Spleen (tissue), 11 donors: Measurements from ENCODE around the gene THSD4. TPM values are rescaled to one million over a fixed set of nuclear protein-coding genes. Genes with fewer than 3 reads are reported as not detected.
"Not testable (repeated sequence)": the region's sequence is repeated elsewhere in the genome, so short reads cannot be mapped to it uniquely, and the experiment has no call there.

Experiments used
- DNase-seq: peaks from one replicate; pipeline ENCODE4 v3.0.0-alpha.2; 2020
- H3K27ac ChIP-seq, 8 donors: fragments of 200-600 bp; sonication (generic) in 7 of 8; 1 replicate in 4 of 8; 2 replicates in 4 of 8; pipeline versions ENCODE4 v1.5.0 to v1.8.0; 2016 to 2021; ENCODE audit warnings: inconsistent platforms in 4 of 8, mild to moderate bottlenecking in 4 of 8, moderate library complexity in 1 of 8
- H3K27me3 ChIP-seq, 7 donors: fragments of 200-600 bp; sonication (generic) in 6 of 7; replicated peaks in 1 of 7; 1 replicate in 4 of 7; 2 replicates in 3 of 7; pipeline versions ENCODE4 v1.5.0 to v1.8.0; 2016 to 2021; ENCODE audit warnings: inconsistent platforms in 3 of 7, mild to moderate bottlenecking in 1 of 7
- H3K36me3 ChIP-seq, 6 donors: fragments of 200-600 bp; sonication (generic) in 5 of 6; 1 replicate in 4 of 6; 2 replicates in 2 of 6; pipeline versions ENCODE4 v1.5.0 to v1.8.0; 2016 to 2021; ENCODE audit warnings: inconsistent platforms in 2 of 6
- H3K4me1 ChIP-seq, 6 donors: fragments of 200-600 bp; sonication (generic) in 5 of 6; 1 replicate in 3 of 6; 2 replicates in 3 of 6; pipeline versions ENCODE4 v1.5.0 to v1.8.0; 2016 to 2021; ENCODE audit warnings: inconsistent platforms in 3 of 6
- H3K4me3 ChIP-seq, 8 donors: fragments of 200-600 bp; sonication (generic) in 7 of 8; 1 replicate in 4 of 8; 2 replicates in 4 of 8; pipeline versions ENCODE4 v1.5.0 to v1.8.0; 2016 to 2021; ENCODE audit warnings: inconsistent platforms in 4 of 8, mild to moderate bottlenecking in 4 of 8, moderate library complexity in 2 of 8
- H3K9me3 ChIP-seq, 8 donors: fragments of 200-600 bp; sonication (generic) in 7 of 8; 1 replicate in 4 of 8; 2 replicates in 4 of 8; pipeline versions ENCODE4 v1.5.0 to v1.8.0; 2016 to 2021; ENCODE audit warnings: inconsistent platforms in 4 of 8
- POLR2A ChIP-seq, 3 donors: fragments of 450-650 bp; IDR thresholded peaks; one replicate each; pipeline ENCODE4 v1.5.1; 2017; ENCODE audit warnings: antibody characterized with exemption in 3 of 3, mild to moderate bottlenecking in 1 of 3
- POLR2AphosphoS5 ChIP-seq, 3 donors: sonication (generic); formaldehyde crosslinking; IDR thresholded peaks; one replicate each; pipeline ENCODE4 v1.5.1; 2017; ENCODE audit warnings: antibody characterized with exemption in 3 of 3
- WGBS, 5 donors: extraction: QIAGEN DNeasy Blood & Tissue Kit in 3 of 5; methylation state at CpG; one replicate each; pipeline versions ENCODE4 v1.1.5 to v1.1.7; 2013 to 2018; 5-methylcytosine and 5-hydroxymethylcytosine counted together
- intact Hi-C: fragments of 100-400 bp; cut with DNase I; formaldehyde crosslinking; loops from one replicate; pipeline ENCODE4 v1.15.0; 2023; ENCODE audit warnings: low total_unique reads
- polyA plus RNA-seq, 3 donors: library from polyadenylated mRNA; stranded (reverse); fragments of 200-250 nt; gene quantifications; one replicate each; pipeline ENCODE4 v1.2.1, GENCODE V29; 2013
- total RNA-seq, 7 donors: library from RNA; depleted of rRNA in 3 of 7; stranded (reverse); fragments of >200 nt in 3 of 7; fragmentation: NEBNext Ultra II Directional in 4 of 7; extraction: Animal tissue kit (Norgen Biotek cat#: 25700) in 4 of 7; gene quantifications; one replicate each; pipeline versions ENCODE4 v1.1.0 to v1.2.1, GENCODE V29; 2016 to 2021
- TF ChIP-seq, protein P1 (sequence below), 11 experiments: fragments of 200-600 bp in 7 of 11; fragments of 450-650 bp in 4 of 11; sonication (generic) in 4 of 11; IDR thresholded peaks in 8 of 11; conservative IDR thresholded peaks in 3 of 11; 1 replicate in 7 of 11; 2 replicates in 4 of 11; pipeline versions ENCODE4 v1.4.0 to v1.8.0; 2016 to 2021; ENCODE audit warnings: antibody characterized with exemption in 11 of 11, inconsistent platforms in 4 of 11, mild to moderate bottlenecking in 1 of 11
- donor health status: healthy with polysubstance abuse.
- donor health status: DM: no; HTN: no; CAD: no; lungs with moderate emphysema.
- donor health status: DM: no; HTN: no; CAD: no.
- donor health status: Bipolar disorder and iron deficiency.
- donor health status: healthy.
- donor health status: DM: no; HTN: no; CAD: no.
- donor health status: DM: yes; HTN: yes; CAD: no.

The THSD4 gene
- total and polyA plus RNA-seq, 10 donors: 0.29 to 11.3 (median 3.4) TPM

DNA sequence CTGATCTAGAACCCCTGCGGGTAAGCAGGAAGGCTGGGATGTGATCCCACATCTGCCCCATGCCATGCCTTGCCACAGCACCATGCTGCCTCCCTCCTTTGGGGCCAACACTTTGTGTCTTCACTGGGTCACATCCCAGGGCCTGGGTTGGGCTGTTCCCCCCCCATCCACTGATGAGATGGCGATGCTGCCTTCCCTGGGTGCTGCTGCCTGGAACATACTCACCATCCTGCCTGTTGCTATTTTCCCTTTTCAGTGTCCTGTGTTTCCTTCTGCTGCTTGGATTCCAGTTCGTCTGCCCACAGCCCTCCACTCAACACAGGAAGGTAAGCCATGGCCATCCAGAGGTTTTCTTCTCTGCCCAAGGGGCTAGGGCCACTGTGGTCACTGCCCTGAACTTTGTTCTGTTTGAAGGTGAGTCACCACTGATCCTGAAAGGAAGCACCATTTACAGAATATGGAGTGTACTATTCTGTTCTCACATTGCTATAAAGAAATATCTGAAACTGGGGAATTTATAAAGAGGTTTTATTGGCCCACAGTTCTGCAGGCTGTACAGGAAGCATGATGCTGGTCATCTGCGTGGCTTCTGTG lies 39.4 kb downstream of the THSD4 start:
- H3K36me3 ChIP-seq: no peaks in the 10 kb centered on the region
- H3K4me1 ChIP-seq: no peaks in the 10 kb centered on the region
- no peak overlapping the region for H3K27ac ChIP-seq
- WGBS, 5 donors: 71 to 78% (median 75%) methylated on average over 4 of the region's 4 CpGs
- no peak for TF ChIP-seq POLR2AphosphoS5 (IDR thresholded peaks at IDR 0.05)
- TF ChIP-seq, protein P1, sequence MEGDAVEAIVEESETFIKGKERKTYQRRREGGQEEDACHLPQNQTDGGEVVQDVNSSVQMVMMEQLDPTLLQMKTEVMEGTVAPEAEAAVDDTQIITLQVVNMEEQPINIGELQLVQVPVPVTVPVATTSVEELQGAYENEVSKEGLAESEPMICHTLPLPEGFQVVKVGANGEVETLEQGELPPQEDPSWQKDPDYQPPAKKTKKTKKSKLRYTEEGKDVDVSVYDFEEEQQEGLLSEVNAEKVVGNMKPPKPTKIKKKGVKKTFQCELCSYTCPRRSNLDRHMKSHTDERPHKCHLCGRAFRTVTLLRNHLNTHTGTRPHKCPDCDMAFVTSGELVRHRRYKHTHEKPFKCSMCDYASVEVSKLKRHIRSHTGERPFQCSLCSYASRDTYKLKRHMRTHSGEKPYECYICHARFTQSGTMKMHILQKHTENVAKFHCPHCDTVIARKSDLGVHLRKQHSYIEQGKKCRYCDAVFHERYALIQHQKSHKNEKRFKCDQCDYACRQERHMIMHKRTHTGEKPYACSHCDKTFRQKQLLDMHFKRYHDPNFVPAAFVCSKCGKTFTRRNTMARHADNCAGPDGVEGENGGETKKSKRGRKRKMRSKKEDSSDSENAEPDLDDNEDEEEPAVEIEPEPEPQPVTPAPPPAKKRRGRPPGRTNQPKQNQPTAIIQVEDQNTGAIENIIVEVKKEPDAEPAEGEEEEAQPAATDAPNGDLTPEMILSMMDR (IDR thresholded peaks at IDR 0.05 in 8 of 11, conservative IDR thresholded peaks at IDR 0.05 in 3 of 11): no peak
- TF ChIP-seq POLR2A (IDR thresholded peaks at IDR 0.05): no peak
- no peak overlapping the region for H3K4me3 ChIP-seq
- no peaks in the 10 kb centered on the region for H3K9me3 ChIP-seq
- intact Hi-C loops: no loop called here
- H3K27me3 ChIP-seq: peaks cover 0 to 4% (median 0%) of the 10 kb centered on the region in 7 donors
- no peak for DNase-seq

DNA sequence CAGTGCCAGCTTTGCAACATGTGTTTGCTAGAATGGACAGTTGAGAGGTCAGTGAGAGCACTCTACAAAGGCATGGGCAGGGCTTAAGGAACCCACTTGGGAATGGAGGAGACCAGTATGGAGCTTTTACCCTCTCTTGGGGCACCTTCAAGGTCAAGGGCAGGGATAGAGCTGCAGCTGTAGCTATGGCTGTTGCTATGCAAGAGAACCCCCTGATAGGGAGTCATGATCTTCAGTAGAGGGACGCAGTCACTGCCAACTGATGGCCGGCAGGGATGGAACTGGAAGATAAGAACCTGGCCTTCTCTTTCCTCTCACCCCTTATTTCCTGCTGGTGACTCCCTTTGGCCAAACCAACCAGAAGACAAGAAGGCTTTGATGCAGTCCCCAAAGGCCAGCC lies 40.3 kb downstream of the THSD4 start:
- no peaks in the 10 kb centered on the region for H3K36me3 ChIP-seq
- no peaks in the 10 kb centered on the region for H3K4me1 ChIP-seq
- H3K9me3 ChIP-seq: no peaks in the 10 kb centered on the region
- intact Hi-C loops: no loop called here
- peaks cover 0 to 4% (median 0%) of the 10 kb centered on the region in 7 donors for H3K27me3 ChIP-seq
- no peak overlapping the region for H3K4me3 ChIP-seq
- no peak for DNase-seq
- 76 to 100% (median 84%) methylated on average over 2 of the region's 2 CpGs for WGBS, 5 donors
- TF ChIP-seq POLR2AphosphoS5 (IDR thresholded peaks at IDR 0.05) (no peak), POLR2A (IDR thresholded peaks at IDR 0.05) (no peak)
- TF ChIP-seq, protein P1 (IDR thresholded peaks at IDR 0.05 in 8 of 11, conservative IDR thresholded peaks at IDR 0.05 in 3 of 11): no peak
- H3K27ac ChIP-seq: no peak overlapping the region

DNA sequence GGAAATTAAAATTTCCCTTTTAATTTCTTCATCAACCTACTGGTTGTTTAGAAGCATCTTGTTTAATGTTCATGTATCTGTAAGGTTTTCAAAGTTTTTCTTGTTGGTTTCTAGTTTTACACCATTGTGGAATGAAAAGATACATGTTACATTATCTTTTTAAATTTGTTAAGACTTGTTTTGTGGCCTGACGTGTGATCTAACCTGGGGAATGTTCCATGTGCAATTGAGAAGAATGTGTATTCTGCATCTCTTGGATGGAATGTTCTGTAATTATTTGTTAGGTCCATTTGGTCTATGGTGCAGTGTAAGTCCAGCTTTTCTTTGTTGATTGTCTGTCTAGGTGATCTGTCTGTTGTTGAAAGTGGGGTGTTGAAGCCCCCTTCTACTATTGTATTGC lies 45.7 kb downstream of the THSD4 start:
- intact Hi-C loops: no loop called here
- H3K36me3 ChIP-seq: no peaks in the 10 kb centered on the region
- no peak overlapping the region for H3K27ac ChIP-seq
- H3K4me3 ChIP-seq: no peak overlapping the region
- no peak for DNase-seq
- no peak for TF ChIP-seq POLR2A (IDR thresholded peaks at IDR 0.05)
- TF ChIP-seq POLR2AphosphoS5 (IDR thresholded peaks at IDR 0.05): no peak
- TF ChIP-seq, protein P1 (IDR thresholded peaks at IDR 0.05 in 8 of 11, conservative IDR thresholded peaks at IDR 0.05 in 3 of 11): no peak
- H3K4me1 ChIP-seq: no peaks in the 10 kb centered on the region
- H3K9me3 ChIP-seq: peaks cover 0 to 13% (median 10%) of the 10 kb centered on the region in 8 donors
- H3K27me3 ChIP-seq: peaks cover 0 to 7% (median 0%) of the 10 kb centered on the region in 7 donors
- 78 to 89% (median 89%) methylated on average over 1 of the region's 1 CpG for WGBS, 5 donors

DNA sequence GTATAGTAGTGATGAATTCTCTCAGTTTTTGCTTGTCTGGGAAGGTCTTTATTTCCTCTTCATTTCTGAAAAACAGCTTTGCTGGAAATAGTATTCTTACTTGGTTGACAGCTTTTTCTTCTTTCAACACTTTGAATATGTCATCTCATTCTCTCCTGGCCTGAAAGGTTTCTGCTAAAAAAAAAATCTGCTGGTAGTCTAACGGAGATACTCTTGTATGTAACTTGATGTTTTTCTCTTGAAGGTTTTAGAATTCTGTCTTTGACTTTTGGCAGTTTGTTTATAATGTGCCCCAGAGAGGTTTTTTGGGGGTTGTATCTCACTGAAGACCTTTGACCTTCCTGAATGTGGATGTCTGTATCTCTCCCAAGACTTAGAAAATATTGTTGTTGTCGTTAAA lies 47.0 kb downstream of the THSD4 start:
- DNase-seq: no peak
- peaks cover 0 to 13% (median 10%) of the 10 kb centered on the region in 8 donors for H3K9me3 ChIP-seq
- H3K27ac ChIP-seq: no peak overlapping the region
- TF ChIP-seq, protein P1 (IDR thresholded peaks at IDR 0.05 in 8 of 11, conservative IDR thresholded peaks at IDR 0.05 in 3 of 11): no peak
- TF ChIP-seq POLR2AphosphoS5 (IDR thresholded peaks at IDR 0.05): no peak
- TF ChIP-seq POLR2A (IDR thresholded peaks at IDR 0.05): no peak
- H3K27me3 ChIP-seq: peaks cover 0 to 12% (median 0%) of the 10 kb centered on the region in 7 donors
- 83 to 96% (median 90%) methylated on average over 2 of the region's 2 CpGs for WGBS, 5 donors
- no peaks in the 10 kb centered on the region for H3K4me1 ChIP-seq
- H3K36me3 ChIP-seq: no peaks in the 10 kb centered on the region
- intact Hi-C loops: no loop called here
- H3K4me3 ChIP-seq: no peak overlapping the region

DNA sequence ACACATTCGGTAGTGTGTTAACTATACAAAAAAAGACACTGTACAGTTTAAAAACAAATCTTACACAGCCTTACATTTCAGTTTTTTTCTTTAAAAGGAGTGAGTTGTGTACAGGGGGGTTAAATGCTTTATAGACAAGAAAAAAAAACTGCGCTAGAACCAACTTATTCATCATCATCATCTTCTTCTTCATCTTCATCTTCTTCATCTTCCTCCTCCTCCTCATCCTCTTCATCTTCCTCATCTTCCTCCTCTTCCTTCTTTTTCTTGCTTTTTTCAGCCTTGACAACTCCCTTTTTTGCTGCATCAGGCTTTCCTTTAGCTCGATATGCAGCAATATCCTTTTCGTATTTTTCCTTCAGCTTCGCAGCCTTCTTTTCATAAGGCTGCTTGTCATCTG lies 49.3 kb downstream of the THSD4 start:
- H3K9me3 ChIP-seq: peaks cover 0 to 13% (median 10%) of the 10 kb centered on the region in 8 donors
- DNase-seq, H3K4me3 ChIP-seq, H3K36me3 ChIP-seq, intact Hi-C loops, H3K4me1 ChIP-seq, H3K27ac ChIP-seq: not testable (repeated sequence)
- WGBS, 5 donors: 83 to 100% (median 98%) methylated on average over 2 to 5 of the region's 5 CpGs
- H3K27me3 ChIP-seq: peaks cover 0 to 12% (median 0%) of the 10 kb centered on the region in 7 donors
